Measurements from ENCODE around the gene SRP14. TPM values are rescaled to one million over a fixed set of nuclear protein-coding genes. Genes with fewer than 3 reads are reported as not detected.

Gene SRP14
- total RNA-seq, 4 donors from 2014 or later = 105 to 163 (median 146) TPM

GRCh38 chr15:40053831-40054604, 15.0 kb upstream of the SRP14 start:
- peak in 2 of 3 donors; percentile 57 to 58 for DNase-seq
- TF ChIP-seq POLR2A (IDR thresholded peaks at IDR 0.05) (no peak), CTCF (IDR thresholded peaks at IDR 0.05) (no peak)
- Histone ChIP-seq H3K27ac (peak overlapping the region in 3 of 4 donors; percentile 61 to 92 (median 85)), H3K27me3 (no peaks in the 10 kb centered on the region), H3K36me3 (no peaks in the 10 kb centered on the region), H3K4me3 (no peak overlapping the region), H3K9me3 (no peaks in the 10 kb centered on the region), H3K4me1 (peaks cover 3 to 49% (median 43%) of the 10 kb centered on the region in 4 donors)

- peak overlapping the region; percentile 61 to 92 (median 82) for H3K27ac ChIP-seq
- no peaks in the 10 kb centered on the region for H3K9me3 ChIP-seq
- peaks cover 3 to 54% (median 49%) of the 10 kb centered on the region in 4 donors for H3K4me1 ChIP-seq
- H3K27me3 ChIP-seq = no peaks in the 10 kb centered on the region
- H3K4me3 ChIP-seq = no peak overlapping the region
- no peaks in the 10 kb centered on the region for H3K36me3 ChIP-seq
- peak in 1 of 3 donors; percentile 14 for DNase-seq
- TF ChIP-seq POLR2A (IDR thresholded peaks at IDR 0.05) = no peak
- TF ChIP-seq CTCF (IDR thresholded peaks at IDR 0.05) = peak in 1 of 6 experiments; percentile 14
Observed at GRCh38 chr15:40053079-40053830, 14.3 kb upstream of the SRP14 start.

- Histone ChIP-seq H3K27ac (peak overlapping the region in 3 of 4 donors; percentile 61 to 92 (median 80)), H3K27me3 (no peaks in the 10 kb centered on the region), H3K36me3 (no peaks in the 10 kb centered on the region)
Observed at GRCh38 chr15:40052604-40053003, 13.6 kb upstream of the SRP14 start.

GRCh38 chr15:40051616-40052415, 12.8 kb upstream of the SRP14 start:
- no peaks in the 10 kb centered on the region for H3K27me3 ChIP-seq
- H3K36me3 ChIP-seq = no peaks in the 10 kb centered on the region
- DNase-seq = peak; percentile 12 to 74 (median 59)
- H3K4me1 ChIP-seq = peaks cover 15 to 68% (median 62%) of the 10 kb centered on the region in 4 donors
- no peaks in the 10 kb centered on the region for H3K9me3 ChIP-seq
- peak overlapping the region in 3 of 4 donors; percentile 61 to 92 (median 80) for H3K27ac ChIP-seq
- H3K4me3 ChIP-seq = no peak overlapping the region
- TF ChIP-seq CTCF (IDR thresholded peaks at IDR 0.05) = no peak
- no peak for TF ChIP-seq POLR2A (IDR thresholded peaks at IDR 0.05)

More at GRCh38 chr15:40052604-40053003, 13.6 kb upstream of the SRP14 start:
- Histone ChIP-seq H3K4me3 (no peak overlapping the region), H3K4me1 (peaks cover 9 to 60% (median 55%) of the 10 kb centered on the region in 4 donors), H3K9me3 (no peaks in the 10 kb centered on the region)
- TF ChIP-seq POLR2A (IDR thresholded peaks at IDR 0.05) (peak in 1 of 2 donors; percentile 53), CTCF (IDR thresholded peaks at IDR 0.05) (peak in 1 of 6 experiments; percentile 16)
- peak; percentile 14 to 75 (median 72) for DNase-seq
